Muscle of leg (tissue), 11 donors: Measurements from ENCODE around the gene RHPN2. TPM values are rescaled to one million over a fixed set of nuclear protein-coding genes. Genes with fewer than 3 reads are reported as not detected.
"Not testable (repeated sequence)": the region's sequence is repeated elsewhere in the genome, so short reads cannot be mapped to it uniquely, and the experiment has no call there.

Source experiments
- DNase-seq: peaks from one replicate; pipeline ENCODE4 v3.0.0; 2013
- H3K27ac ChIP-seq: one replicate; pipeline ENCODE4 v1.5.1; 2013; ENCODE audit warnings: mild to moderate bottlenecking, low read length, control low read depth
- H3K27me3 ChIP-seq: one replicate; pipeline ENCODE4 v1.6.1; 2013; ENCODE audit warnings: low read length; ENCODE audit not compliant: control insufficient read depth, insufficient read depth
- H3K36me3 ChIP-seq: one replicate; pipeline ENCODE4 v1.6.1; 2013; ENCODE audit warnings: low read length; ENCODE audit not compliant: control insufficient read depth, insufficient read depth
- H3K4me1 ChIP-seq: one replicate; pipeline ENCODE4 v1.6.1; 2013; ENCODE audit warnings: low read length; ENCODE audit not compliant: control insufficient read depth, insufficient read depth
- H3K4me3 ChIP-seq: one replicate; pipeline ENCODE4 v1.5.1; 2013; ENCODE audit warnings: low read length, control low read depth
- H3K9me3 ChIP-seq: replicated peaks from 2 replicates; pipeline ENCODE4 v1.6.1; 2013; ENCODE audit warnings: low read depth, low read length; ENCODE audit not compliant: control insufficient read depth
- WGBS: methylation state at CpG from one replicate; pipeline ENCODE4 v1.1.5; 2013; ENCODE audit warnings: missing lambda C conversion rate; ENCODE audit not compliant: insufficient coverage; 5-methylcytosine and 5-hydroxymethylcytosine counted together
- polyA plus RNA-seq, 8 donors: library from polyadenylated mRNA; unstranded; fragments of 120-200 nt; gene quantifications; one replicate each; pipeline versions ENCODE4 v1.2.1 to v1.2.3, GENCODE V29; 2013; ENCODE audit warnings: inconsistent platforms in 1 of 8, low replicate concordance in 1 of 8; ENCODE audit not compliant: insufficient read length in 8 of 8, insufficient read depth in 1 of 8
- total RNA-seq: library from RNA; stranded (reverse); fragments of 120-200 nt; gene quantifications from one replicate; pipeline ENCODE4 v1.2.4, GENCODE V29; 2013

The RHPN2 gene
- total and polyA plus RNA-seq, 9 donors = 0.98 to 4.8 (median 1.7) TPM

GRCh38 chr19:33035461-33035860 lies 29.2 kb downstream of the RHPN2 start:
- 93% methylated on average over 3 of the region's 10 CpGs for WGBS
- H3K4me3 ChIP-seq = no peak overlapping the region
- no peak for DNase-seq
- H3K27me3 ChIP-seq = no peaks in the 10 kb centered on the region
- no peaks in the 10 kb centered on the region for H3K36me3 ChIP-seq
- H3K4me1 ChIP-seq = no peaks in the 10 kb centered on the region
- H3K27ac ChIP-seq = no peak overlapping the region
- H3K9me3 ChIP-seq = no peaks in the 10 kb centered on the region

- H3K4me3 ChIP-seq = no peak overlapping the region
- no peaks in the 10 kb centered on the region for H3K4me1 ChIP-seq
- no peaks in the 10 kb centered on the region for H3K27me3 ChIP-seq
- no peak for DNase-seq
- H3K36me3 ChIP-seq = no peaks in the 10 kb centered on the region
- no peak overlapping the region for H3K27ac ChIP-seq
- no CpG with 5 or more reads among the region's 8 CpGs for WGBS
- no peaks in the 10 kb centered on the region for H3K9me3 ChIP-seq
Measured at GRCh38 chr19:33032218-33032781, 32.4 kb downstream of the RHPN2 start.

GRCh38 chr19:33029746-33030303 lies 34.9 kb downstream of the RHPN2 start:
- no peaks in the 10 kb centered on the region for H3K36me3 ChIP-seq
- no peak overlapping the region for H3K27ac ChIP-seq
- no peaks in the 10 kb centered on the region for H3K4me1 ChIP-seq
- no peak overlapping the region for H3K4me3 ChIP-seq
- no peak for DNase-seq
- H3K27me3 ChIP-seq = no peaks in the 10 kb centered on the region
- 98% methylated on average over 5 of the region's 9 CpGs for WGBS
- no peaks in the 10 kb centered on the region for H3K9me3 ChIP-seq

- H3K4me1 ChIP-seq, H3K9me3 ChIP-seq, H3K4me3 ChIP-seq, H3K27me3 ChIP-seq, H3K27ac ChIP-seq, H3K36me3 ChIP-seq, DNase-seq: not testable (repeated sequence)
- WGBS = 89% methylated on average over 3 of the region's 5 CpGs
Measured at GRCh38 chr19:33026602-33027001, 38.1 kb downstream of the RHPN2 start.

- WGBS = 88% methylated on average over 4 of the region's 12 CpGs
- not testable (repeated sequence) for H3K4me1 ChIP-seq, DNase-seq, H3K36me3 ChIP-seq, H3K4me3 ChIP-seq, H3K27ac ChIP-seq, H3K9me3 ChIP-seq, H3K27me3 ChIP-seq
Measured at GRCh38 chr19:33025468-33026238, 39.0 kb downstream of the RHPN2 start.

GRCh38 chr19:33024398-33024797 lies 40.3 kb downstream of the RHPN2 start:
- Histone ChIP-seq H3K9me3 (no peaks in the 10 kb centered on the region), H3K36me3 (no peaks in the 10 kb centered on the region), H3K27me3 (no peaks in the 10 kb centered on the region), H3K27ac (no peak overlapping the region), H3K4me3 (no peak overlapping the region), H3K4me1 (peaks cover 2% of the 10 kb centered on the region)
- no peak for DNase-seq
- WGBS = 75% methylated on average over 6 of the region's 8 CpGs

GRCh38 chr19:33022472-33023116 lies 42.1 kb downstream of the RHPN2 start:
- DNase-seq = peak; percentile 10
- H3K27ac ChIP-seq = no peak overlapping the region
- no peak overlapping the region for H3K4me3 ChIP-seq
- no peaks in the 10 kb centered on the region for H3K9me3 ChIP-seq
- H3K27me3 ChIP-seq = no peaks in the 10 kb centered on the region
- no peaks in the 10 kb centered on the region for H3K36me3 ChIP-seq
- 8% methylated on average over 5 of the region's 11 CpGs for WGBS
- H3K4me1 ChIP-seq = peaks cover 2% of the 10 kb centered on the region

GRCh38 chr19:33010891-33011290 lies 53.8 kb downstream of the RHPN2 start:
- not testable (repeated sequence) for H3K9me3 ChIP-seq, H3K4me3 ChIP-seq, H3K4me1 ChIP-seq, H3K27me3 ChIP-seq, H3K27ac ChIP-seq, H3K36me3 ChIP-seq, DNase-seq
- WGBS = 63% methylated on average over 2 of the region's 4 CpGs

GRCh38 chr19:33008738-33009137 lies 56.0 kb downstream of the RHPN2 start:
- H3K27me3 ChIP-seq = no peaks in the 10 kb centered on the region
- 100% methylated on average over 1 of the region's 4 CpGs for WGBS

GRCh38 chr19:33005440-33005839 lies 59.2 kb downstream of the RHPN2 start:
- H3K27me3 ChIP-seq = no peaks in the 10 kb centered on the region

More at GRCh38 chr19:33008738-33009137, 56.0 kb downstream of the RHPN2 start:
- Histone ChIP-seq H3K9me3 (no peaks in the 10 kb centered on the region), H3K4me1 (no peaks in the 10 kb centered on the region), H3K4me3 (no peak overlapping the region), H3K36me3 (no peaks in the 10 kb centered on the region), H3K27ac (no peak overlapping the region)
- DNase-seq = no peak

More at GRCh38 chr19:33005440-33005839, 59.2 kb downstream of the RHPN2 start:
- Histone ChIP-seq H3K4me1 (no peaks in the 10 kb centered on the region), H3K9me3 (no peaks in the 10 kb centered on the region), H3K27ac (no peak overlapping the region), H3K36me3 (no peaks in the 10 kb centered on the region), H3K4me3 (no peak overlapping the region)
- no peak for DNase-seq
- 56% methylated on average over 3 of the region's 5 CpGs for WGBS
